ENCODE results near the gene FMO3.

Gene FMO3

GRCh38 chr1:171075041-171075440 lies 15.7 kb upstream of the FMO3 start:
- no peak for DNase-seq (ENCODE audit: extremely low spot score)
- ChIA-PET POLR2A (no interaction called here), CTCF (interaction anchor here (1.2 kb wide), 1 partner anchor 27 kb away, joined by 3 read pairs; no protein-coding TSS in a partner anchor)
- TF ChIP-seq CTCF (IDR thresholded peaks at IDR 0.05; ENCODE audit: control extremely low read depth, extremely low read depth, low read depth, missing control alignments), result no peak

- CTCF ChIA-PET, result interaction anchor here (0.9 to 3.0 kb wide), 7 partner anchors 9 to 634 kb away, joined by 3 to 16 read pairs (median 3); partner anchors contain the start of genes FMO3 and FMO4
- TF ChIP-seq CTCF (IDR thresholded peaks at IDR 0.05; ENCODE audit: control extremely low read depth, extremely low read depth, low read depth, missing control alignments), result no peak
- POLR2A ChIA-PET, result no interaction called here
- DNase-seq (ENCODE audit: extremely low spot score), result no peak
These were observed 9.4 kb upstream of the FMO3 start for GRCh38 chr1:171081314-171081753.

DNA sequence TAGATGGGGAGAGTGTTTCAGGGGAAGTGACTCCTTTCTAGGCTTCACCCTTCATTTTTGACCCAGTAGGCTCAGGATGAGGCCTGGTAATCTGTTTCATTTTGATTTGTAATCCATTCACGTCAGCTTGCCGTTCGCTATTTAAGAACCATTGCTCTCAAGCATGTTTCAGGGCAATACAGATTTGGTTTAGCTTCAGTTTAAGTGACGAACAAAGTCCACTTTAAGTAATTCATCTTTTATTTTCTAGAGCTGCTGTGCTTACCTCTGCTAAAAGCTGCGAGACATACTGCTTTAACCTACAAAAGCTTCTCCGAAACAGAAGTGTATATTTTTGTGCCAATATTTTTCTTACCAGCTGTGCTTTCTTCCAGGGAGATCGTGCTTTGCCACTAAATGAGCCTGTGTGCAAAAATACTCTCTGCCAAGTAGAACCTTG lies 8.9 kb upstream of the FMO3 start:
- CTCF ChIA-PET, result interaction anchor here (0.9 to 3.0 kb wide), 7 partner anchors 9 to 634 kb away, joined by 3 to 16 read pairs (median 3); partner anchors contain the start of genes FMO3 and FMO4

GRCh38 chr1:171082606-171083005 lies 8.1 kb upstream of the FMO3 start:
- no peak for TF ChIP-seq CTCF (IDR thresholded peaks at IDR 0.05; ENCODE audit: control extremely low read depth, extremely low read depth, low read depth, missing control alignments)
- POLR2A ChIA-PET, result no interaction called here
- no peak for DNase-seq (ENCODE audit: extremely low spot score)
- CTCF ChIA-PET, result interaction anchor here (0.9 to 3.0 kb wide), 3 partner anchors 144 to 231 kb away, joined by 3 to 16 read pairs (median 3); no protein-coding TSS in a partner anchor

More for the DNA sequence above, 8.9 kb upstream of the FMO3 start:
- no peak for TF ChIP-seq CTCF (IDR thresholded peaks at IDR 0.05; ENCODE audit: control extremely low read depth, extremely low read depth, low read depth, missing control alignments)
- DNase-seq (ENCODE audit: extremely low spot score), result no peak
- POLR2A ChIA-PET, result no interaction called here

DNA sequence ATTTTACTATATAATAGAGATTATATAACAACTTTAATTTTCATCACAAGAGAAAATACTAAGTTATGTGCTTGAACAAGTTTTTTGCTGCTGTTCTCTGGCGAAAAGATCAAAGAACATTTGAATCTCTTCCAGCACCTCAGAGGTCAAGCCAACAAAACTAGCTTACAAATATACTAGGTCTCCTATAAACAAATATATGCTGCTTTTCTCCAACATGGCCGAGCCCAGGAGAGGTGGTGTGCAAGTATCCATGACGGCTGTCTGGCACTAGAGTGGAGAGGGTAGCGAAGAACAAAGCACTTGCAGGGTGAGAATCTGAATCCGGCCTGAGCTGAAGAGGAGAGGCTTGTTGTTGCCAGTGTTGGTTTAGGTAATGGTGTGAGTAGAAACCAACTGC lies 7.5 kb upstream of the FMO3 start:
- ChIA-PET POLR2A (no interaction called here), CTCF (interaction anchor here (1.0 kb wide), 1 partner anchor 144 kb away, joined by 3 read pairs; no protein-coding TSS in a partner anchor)
- no peak for DNase-seq (ENCODE audit: extremely low spot score)
- TF ChIP-seq CTCF (IDR thresholded peaks at IDR 0.05; ENCODE audit: control extremely low read depth, extremely low read depth, low read depth, missing control alignments), result no peak

DNA sequence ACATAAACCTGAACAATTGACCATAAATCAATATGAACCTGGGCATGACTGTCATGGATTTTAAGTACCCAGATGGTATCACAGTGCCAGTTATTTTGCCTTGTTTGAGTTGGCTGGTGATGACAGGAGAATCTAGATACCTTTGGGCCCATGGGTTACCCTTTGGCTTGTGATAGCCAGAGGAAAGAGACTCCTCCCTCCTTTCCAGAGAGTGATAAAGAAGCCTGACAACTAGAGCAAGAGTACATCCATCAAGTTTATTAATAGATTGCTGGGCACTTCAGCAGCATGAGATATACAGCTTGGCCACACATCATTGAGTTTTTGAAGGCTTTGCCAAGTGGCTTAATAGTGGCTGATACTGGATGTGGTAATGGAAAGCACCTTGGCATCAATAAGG lies 6.6 kb upstream of the FMO3 start:
- DNase-seq (ENCODE audit: extremely low spot score), result no peak
- POLR2A ChIA-PET, result no interaction called here
- CTCF ChIA-PET, result interaction anchor here (2.5 kb wide), 1 partner anchor 230 kb away, joined by 6 read pairs; the partner anchor contains the start of gene FMO4
- TF ChIP-seq CTCF (IDR thresholded peaks at IDR 0.05; ENCODE audit: control extremely low read depth, extremely low read depth, low read depth, missing control alignments), result no peak

All from GM10248 (cell line).